ENCODE data around the gene RSRC1.
"Not testable (repeated sequence)": the region's sequence is repeated elsewhere in the genome, so short reads cannot be mapped to it uniquely, and the experiment has no call there.

Gene RSRC1

DNA sequence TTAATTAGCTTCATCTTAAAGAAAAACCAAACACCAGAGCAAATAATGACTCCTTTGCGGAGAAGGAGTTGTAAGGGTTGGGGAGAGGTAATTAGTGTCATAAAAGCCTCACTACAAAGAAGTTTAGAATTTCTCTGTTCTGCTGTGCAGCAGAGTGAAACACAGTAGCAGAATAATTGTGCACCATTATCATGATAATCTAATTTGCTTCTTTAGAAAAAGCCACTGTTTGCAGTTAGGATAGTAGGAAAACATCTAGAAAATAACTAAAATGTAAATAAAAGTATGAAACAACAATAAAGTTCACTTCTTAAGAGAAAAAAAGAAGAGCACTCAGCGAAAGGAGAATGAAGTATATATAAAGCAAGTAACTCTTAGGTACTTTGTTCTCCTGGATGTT, 9.2 kb upstream of the RSRC1 start:
- no peak for DNase-seq (ENCODE audit: low read depth in 2 of 2, low spot score in 1 of 2)

DNA sequence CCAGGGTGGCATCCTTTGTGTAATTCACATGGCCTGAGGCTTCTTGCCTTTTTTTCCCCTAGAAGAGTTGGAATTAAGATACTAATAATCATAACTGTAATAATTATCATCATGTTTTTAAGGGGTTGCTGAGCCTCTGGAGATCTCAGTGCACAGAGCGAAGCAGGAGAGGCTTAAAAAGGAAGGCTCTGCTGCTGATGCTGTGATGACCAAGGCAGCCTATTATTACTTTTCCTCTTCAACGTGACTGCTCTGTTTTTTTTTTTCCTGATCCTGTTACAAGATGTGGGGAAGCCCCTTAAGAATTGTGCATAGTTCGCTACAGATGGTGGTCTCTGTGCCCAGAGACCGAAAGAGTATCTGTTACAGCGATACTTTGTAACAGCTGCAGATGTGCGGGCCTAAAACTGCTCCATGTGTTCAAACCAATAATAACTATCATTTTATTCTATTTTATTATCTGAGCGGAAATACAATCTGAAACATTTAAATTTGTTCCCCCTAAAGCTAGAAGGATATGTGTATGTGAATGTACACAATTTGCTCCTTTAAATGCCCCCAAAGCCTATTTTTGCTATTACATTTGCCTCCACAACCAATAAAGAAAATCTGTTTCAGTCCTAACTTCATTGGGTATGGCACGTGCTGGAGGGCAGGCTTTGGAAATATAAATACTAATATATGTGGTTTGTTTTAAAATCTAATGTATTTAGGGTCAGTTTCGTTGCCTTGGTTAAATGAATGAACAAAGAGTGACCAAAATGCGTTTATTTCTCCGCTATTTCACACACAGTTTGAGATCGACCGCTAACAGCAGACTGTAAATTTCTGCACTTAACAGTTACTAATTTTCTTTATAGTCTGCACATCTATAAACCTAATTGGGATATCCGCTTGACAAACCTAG, 8.3 kb upstream of the RSRC1 start:
- no peak for DNase-seq (ENCODE audit: low read depth in 2 of 2, low spot score in 1 of 2)

DNA sequence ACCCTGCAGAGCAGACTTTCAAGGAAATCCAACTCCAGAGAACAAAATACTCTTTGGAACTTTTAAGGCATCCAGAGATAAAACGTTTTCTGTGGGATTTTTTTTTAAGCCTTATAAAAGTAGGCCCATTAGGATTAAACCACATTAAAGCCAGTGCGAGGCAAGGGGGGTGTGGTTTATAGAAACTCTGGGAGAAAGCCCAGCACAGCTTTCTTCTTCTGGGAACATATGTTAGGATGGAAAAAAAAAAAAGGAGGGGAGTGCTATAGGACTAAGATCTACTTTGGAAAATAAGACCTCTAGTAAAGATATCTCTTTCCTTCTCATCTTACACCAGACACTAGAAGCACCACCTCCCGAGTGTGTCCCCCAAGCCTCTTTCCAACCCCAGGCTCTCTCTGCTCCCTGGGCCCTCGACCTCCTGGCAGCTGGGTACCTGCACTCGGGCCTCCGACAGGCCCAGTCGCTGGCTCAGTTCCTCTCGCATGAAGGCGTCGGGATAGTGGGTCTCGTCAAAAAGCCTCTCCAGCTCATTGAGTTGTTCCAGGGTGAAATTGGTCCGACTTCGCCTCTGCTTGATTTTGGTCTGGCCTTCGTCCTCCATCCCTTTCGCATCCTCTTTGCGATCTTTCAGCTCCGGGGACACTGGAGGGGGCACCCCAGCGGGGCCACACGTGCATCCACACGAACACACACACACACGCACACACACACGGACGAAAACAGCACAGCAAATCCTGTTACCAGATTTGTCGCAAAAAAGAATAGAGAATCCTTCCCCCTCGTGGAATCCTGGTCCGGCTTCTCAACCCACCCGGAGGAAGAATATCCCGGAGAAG, 7.4 kb upstream of the RSRC1 start:
- DNase-seq (ENCODE audit: low read depth in 2 of 2, low spot score in 1 of 2), result no peak

DNA sequence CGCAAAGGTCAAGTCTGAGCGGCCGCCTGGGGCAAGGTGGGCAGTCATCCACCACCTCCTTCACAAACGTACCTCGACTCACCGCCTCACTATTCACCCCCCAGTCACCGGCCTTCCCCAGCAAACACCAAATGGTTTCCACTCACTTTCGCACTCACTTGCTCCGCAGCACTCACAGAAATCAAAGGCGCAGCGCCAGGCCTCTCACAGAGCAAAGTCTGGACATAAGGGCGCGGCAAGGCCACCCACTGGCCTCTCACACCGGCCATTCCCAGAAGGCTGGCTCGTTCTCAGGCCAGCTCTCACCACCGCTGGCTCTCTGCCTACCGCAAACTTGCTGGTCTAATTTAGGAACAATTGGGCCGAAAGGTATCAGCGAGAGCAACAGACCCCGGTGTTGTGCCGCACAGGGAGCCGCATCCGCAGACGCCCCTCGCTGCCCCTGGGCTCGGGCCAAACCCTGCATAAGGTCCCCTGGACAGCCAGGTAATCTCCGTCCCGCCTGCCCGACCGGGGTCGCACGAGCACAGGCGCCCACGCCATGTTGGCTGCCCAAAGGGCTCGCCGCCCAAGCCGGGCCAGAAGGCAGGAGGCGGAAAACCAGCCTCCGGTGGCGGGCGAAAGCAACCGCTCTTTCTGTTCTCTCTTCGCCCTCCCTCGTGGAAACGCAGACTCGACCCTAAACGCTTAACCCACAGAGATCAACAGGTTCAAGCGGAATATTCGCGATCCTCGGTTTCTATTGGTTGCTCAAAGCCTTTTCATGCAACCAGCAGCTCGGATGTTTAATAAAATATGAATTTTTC, 6.6 kb upstream of the RSRC1 start:
- DNase-seq (ENCODE audit: low read depth in 2 of 2, low spot score in 1 of 2), result no peak

DNA sequence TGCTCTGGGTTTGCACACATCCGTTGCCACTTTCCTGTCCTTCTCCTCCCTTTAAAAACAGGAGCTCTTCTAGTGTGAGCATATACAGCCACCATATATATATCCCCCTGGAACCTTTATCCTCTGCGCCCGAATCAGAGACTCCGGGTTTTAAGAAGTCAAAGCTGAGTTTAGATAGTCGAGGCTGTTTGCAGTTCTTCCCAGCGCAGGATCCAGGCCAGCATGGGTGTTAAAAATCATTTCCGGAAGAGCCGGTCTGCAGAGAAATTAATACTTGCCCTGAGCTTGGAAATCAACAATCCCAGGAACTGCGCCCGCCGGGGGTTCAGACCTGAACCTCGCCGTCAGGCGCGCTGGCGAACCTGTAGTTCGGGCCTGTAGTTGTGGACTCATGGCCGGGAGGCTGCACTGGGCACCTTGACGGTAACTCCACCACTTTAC, 6.0 kb upstream of the RSRC1 start:
- no peak for DNase-seq (ENCODE audit: low read depth in 2 of 2, low spot score in 1 of 2)

DNA sequence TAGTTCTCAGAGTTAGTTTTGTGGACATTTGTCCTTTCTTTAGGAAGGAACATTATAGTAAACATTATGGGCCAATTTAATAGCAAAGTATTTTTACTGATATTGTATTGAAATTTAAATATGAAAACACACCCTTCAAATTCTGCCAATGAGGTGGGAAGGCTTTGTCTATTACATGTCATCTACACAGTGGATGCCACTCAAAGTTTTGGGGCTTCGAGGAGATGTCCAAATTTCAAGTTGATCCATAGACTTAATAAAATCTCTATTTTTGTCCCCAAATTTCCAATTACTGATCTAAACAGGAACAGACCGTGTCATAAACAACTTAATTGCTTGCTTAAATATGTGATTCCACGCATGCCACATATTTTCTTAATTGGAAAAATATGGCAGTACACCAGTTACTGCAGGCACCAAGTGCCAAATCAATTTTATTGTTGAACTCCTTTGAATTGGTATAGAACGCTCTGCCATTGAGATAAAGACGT, 5.4 kb upstream of the RSRC1 start:
- DNase-seq (ENCODE audit: low read depth in 2 of 2, low spot score in 1 of 2), result no peak

DNA sequence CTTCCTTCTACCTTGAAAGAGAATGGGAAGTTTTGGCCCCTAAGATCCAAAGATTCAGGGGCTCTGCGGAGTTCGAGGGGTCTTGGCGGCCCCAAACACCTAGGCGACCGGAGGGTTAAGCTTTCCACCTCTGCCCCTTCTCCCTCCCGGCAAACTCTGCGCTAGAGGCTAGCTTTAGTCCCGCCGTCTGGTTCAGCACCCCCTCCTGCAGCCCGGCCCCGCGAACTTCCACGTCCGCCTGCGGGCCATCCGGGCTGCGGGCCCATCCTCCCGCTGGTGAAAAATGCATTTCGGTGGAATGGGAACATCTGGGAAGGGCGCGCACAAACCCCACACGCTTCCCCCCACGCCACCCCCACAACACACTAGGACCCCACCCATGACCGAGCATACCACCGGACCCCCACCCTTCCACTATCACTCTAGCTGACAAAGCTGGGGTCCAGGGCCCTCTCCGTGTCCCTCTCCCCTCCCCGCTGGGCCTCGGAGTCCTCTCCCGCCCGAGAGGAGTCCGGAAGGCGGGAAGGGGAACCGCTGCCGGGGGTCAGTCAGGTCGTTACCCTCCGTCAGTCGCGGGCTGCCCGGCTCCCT, 4.7 kb upstream of the RSRC1 start:
- no peak for DNase-seq (ENCODE audit: low read depth in 2 of 2, low spot score in 1 of 2)

DNA sequence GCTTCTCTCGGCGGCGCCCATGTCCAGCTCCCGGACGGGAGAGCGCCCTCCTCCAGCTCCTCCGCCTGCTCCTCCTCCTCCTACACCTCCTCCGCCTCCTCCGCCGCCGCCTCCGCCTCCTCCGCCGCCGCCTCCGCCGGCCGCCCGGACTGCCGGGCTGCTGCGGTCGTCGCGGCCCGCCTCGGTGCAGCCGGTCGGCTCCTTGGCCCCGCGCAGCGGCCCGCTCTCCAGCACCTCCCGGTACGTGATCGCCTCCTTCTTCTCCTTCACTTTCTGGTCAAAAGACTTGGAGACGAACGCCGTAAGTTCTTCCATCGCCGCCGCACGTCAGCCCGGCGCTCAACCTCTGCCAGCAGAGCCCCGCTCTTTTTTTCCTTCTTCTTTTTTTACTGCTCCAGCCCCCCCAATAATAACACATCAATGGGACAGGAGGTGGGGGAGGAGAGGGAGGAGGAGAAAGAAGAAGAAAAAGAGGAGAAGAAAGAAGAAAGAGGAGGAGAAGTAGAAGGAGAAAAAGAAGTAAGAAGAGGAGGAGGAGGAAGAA, 4.1 kb upstream of the RSRC1 start:
- DNase-seq (ENCODE audit: low read depth in 2 of 2, low spot score in 1 of 2), result no peak

DNA sequence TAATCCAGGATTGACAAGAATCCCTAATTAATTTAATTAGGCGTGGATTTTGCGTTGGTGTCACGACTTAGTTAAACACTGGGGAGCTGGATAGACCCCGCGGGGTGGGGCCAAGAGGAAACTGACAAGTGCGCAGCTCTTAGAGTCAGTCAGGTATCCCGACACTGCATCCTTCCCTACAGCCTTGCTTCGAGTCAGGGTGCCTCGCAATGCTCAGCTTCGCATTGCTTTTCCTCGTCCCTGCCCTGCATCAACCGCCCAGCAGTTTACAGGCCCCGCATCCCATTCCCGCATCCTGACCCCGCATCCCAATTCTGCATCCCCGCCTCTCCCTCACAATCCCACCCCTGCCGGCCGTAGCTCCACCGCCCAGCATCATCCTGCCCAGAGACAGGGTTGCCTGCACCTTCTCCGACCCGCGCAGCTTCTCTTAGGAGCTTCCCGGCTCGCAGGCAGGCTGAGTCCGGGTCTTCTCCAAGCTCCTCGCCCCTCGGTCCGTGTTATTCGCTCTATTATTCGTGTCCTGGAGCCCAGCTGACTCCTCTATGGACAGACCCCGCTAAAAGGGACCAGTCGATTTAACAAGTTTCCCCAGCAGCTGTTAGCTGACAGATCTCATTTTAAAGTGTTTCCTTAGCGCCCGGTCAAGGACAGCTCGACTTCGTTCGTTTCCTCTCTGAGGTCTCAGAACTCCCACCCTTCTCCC, 3.0 kb upstream of the RSRC1 start:
- no peak for DNase-seq (ENCODE audit: low read depth in 2 of 2, low spot score in 1 of 2)

DNA sequence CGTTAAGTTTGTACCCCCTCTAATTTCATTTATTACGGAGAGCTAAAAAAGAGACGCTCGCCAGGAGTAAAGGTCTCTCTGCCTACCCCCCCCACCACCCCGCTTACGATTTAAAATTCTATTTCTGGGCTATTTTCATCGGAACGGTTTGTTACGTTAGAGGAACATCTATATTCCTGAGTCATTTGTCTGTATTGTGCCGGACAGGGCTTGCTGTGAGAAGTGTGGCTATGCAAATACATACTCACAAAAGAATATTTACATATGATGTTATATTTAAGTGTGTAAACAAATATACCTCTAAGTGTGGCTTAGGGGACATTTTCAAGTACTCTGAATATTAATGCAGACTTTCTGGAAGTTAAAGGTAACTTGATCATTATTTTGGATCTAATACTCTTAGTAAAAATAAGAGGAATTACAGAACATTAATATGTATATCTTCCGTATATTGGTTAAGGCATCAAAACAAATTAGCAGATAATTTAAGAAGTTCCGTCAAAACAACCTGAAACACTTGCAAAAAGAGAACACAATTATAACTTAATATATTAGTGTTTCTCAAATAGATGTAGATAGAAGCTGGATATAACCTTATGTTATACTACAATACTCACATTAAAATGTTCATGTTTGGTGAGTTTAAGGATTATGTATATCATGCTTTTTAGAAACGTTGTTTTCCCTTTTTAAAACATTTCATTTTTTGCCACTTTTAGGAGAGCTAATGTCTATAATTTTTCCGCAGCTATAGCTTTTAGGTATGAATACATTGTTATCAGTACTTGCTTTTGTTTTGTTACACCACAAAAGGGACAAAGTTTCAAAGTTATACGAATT, 2.1 kb upstream of the RSRC1 start:
- DNase-seq (ENCODE audit: low read depth in 2 of 2, low spot score in 1 of 2), result no peak

DNA sequence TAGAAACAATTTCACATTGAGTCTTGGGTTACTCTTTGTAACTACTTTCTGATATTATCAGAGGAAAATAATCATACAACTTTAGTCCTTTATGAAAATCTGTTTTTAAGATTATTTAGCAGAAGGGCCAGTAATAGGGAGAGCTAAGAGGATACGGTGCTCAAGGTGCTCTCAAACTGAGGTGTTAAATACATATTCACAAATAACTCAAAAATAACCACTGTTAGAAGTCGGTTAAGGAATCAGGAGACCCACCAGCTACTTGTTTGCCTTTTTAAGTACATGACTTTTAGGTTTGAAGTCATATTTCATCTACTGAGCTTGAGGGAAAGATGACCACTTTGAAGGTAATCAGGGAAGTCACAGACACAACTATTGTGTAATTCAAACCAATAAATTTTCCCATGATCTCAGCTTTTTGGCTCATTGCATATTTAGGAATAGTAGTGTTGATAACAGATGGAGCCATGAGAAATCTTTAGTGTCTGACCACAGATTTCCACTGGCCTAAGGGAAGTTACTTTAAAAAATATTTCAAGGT, 1.4 kb upstream of the RSRC1 start:
- no peak for DNase-seq (ENCODE audit: low read depth in 2 of 2, low spot score in 1 of 2)

DNA sequence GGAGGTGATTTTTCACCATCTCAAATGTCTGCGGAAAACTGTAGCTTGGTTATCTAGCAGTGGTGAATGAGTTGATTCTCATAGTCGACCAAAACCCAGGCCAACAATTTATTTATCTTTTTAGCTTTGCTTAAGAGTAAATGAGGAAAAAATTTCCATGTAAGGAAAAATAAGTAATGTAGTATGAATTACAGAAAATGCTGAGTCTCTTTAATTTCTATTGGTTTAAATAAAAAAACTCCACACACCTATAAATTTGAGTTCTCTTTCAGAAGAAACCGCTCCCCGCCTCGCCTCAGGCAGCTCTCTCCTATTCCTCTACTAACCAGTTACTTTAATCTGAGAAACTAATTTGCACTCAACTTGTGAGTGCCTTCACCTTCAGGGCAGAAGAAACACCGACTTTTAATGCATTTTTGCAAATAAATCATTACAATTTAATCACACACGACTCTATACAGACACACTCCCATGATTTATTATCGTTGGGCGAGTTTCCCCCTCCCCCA, 540 bp upstream of the RSRC1 start:
- no peak for DNase-seq (ENCODE audit: low read depth in 2 of 2, low spot score in 1 of 2)

DNA sequence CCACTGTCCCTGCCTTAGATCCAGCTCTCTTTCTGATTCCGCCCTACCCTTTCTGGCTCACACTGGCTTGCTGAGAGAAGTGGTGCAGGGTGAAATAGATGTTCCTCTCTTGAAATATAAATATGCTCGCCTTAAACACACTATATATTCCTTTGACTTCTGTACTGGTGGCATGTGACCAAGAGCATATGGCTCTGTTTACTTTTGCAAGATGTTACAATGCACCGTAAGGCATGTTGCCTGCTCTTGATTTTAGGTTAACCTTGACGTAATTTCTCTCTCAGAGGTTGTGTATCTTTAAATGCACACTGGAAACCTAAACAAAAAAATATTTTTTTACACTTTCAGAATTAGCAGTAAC, 749 bp downstream of the RSRC1 start:
- no peak for DNase-seq (ENCODE audit: low read depth in 2 of 2, low spot score in 1 of 2)

DNA sequence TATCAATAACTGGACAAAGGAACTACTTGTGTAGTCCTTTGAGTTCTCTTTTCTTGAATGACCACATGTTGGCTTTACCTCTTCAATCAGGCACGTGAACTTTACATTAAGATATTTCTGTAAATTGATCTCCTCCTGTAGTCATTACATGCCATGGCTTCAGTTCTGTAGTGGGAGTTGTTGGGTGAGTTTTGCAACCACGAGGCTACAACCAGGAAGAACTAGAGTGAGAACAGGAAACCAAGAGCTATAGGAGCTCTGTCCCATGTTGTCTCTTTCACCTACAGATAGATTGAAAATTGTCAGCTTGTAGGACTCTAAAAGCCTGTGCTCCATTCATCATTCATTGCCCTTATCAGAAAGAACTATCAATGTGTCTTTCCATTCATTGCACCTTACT, 2.0 kb downstream of the RSRC1 start:
- no peak for DNase-seq (ENCODE audit: low read depth in 2 of 2, low spot score in 1 of 2)

DNA sequence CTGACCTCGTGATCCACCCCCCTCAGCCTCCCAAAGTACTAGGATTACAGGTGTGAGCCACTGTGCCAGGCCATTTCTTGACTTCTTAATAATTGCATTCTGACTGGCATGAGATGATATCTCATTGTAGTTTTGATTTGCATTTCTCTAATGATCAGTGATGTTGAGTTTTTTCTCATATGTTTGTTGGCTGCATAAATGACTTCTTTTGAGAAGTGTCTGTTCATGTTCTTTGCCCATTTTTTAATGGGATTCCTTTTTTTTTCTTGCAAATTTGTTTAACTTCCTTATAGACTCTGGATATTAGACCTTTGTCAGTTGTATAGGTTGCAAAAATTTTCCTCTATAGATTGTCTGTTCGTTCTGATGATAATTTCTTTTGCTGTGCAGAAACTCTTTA, 3.7 kb downstream of the RSRC1 start:
- DNase-seq (ENCODE audit: low read depth in 2 of 2, low spot score in 1 of 2), result not testable (repeated sequence)

DNA sequence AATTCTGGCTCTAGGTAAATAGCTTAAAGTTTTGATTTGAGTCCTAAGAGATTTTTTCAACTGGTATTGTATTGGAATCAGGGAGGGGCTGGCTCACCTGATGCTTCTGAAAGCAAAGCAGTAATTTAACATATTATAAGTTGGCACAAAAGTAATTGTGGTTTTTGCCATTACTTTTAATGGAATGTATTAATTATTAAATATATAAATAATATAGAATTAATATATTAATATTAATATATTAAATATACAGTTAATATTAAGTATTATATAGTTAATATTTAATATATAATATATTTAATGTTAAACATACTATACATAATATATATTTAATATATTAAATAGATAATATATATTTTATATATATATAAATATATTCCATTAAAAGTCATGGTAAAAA, 10.4 kb downstream of the RSRC1 start:
- no peak for DNase-seq (ENCODE audit: low read depth in 2 of 2, low spot score in 1 of 2)

DNA sequence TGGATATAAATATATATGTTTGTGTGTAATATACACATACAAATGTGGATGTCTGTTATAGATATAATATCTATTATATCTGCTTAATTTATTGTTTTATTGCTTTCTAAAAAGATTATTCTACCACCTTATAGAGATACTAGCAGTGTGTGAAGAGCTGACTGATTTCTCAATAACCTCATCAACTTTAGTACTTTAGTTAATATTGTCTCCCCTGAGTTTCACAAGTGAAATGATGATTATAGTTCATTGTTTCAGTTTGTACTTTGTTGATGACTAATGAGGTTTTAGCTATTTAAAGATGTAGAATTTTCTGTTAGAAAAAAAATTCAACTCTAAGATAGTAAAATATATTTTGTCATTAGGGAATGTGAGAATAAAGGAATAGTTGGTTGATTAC, 11.4 kb downstream of the RSRC1 start:
- no peak for DNase-seq (ENCODE audit: low read depth in 2 of 2, low spot score in 1 of 2)

DNA sequence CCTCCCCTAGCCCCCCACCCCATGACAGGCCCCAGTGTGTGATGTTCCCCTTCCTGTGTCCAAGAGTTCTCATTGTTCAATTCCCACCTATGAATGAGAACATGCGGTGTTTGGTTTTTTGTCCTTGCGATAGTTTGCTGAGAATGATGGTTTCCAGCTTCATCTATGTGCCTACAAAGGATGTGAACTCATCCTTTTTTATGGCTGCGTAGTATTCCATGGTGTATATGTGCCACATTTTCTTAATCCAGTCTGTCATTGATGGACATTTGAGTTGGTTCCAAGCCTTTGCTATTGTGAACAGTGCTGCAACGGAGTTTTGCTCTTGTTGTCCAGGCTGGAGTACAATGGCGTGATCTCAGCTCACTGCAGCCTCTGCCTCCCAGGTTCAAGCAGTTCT, 12.8 kb downstream of the RSRC1 start:
- not testable (repeated sequence) for DNase-seq (ENCODE audit: low read depth in 2 of 2, low spot score in 1 of 2)
